ENCODE results near the gene ATXN1L. TPM values are rescaled to one million over a fixed set of nuclear protein-coding genes. Genes with fewer than 3 reads are reported as not detected.

Gene ATXN1L
- total RNA-seq, 4 donors from 2014 or later: 26.5 to 43.3 (median 37.2) TPM

GRCh38 chr16:71855937-71856662 lies 10.3 kb downstream of the ATXN1L start:
- no peak for TF ChIP-seq CTCF (IDR thresholded peaks at IDR 0.05; ENCODE audit: low read depth)

GRCh38 chr16:71859762-71860521 lies 14.2 kb downstream of the ATXN1L start:
- no peak for TF ChIP-seq CTCF (IDR thresholded peaks at IDR 0.05; ENCODE audit: low read depth)

GRCh38 chr16:71863995-71864394 lies 18.2 kb downstream of the ATXN1L start:
- no peak for TF ChIP-seq CTCF (IDR thresholded peaks at IDR 0.05; ENCODE audit: low read depth)

GRCh38 chr16:71865173-71865863 lies 19.5 kb downstream of the ATXN1L start:
- TF ChIP-seq CTCF (IDR thresholded peaks at IDR 0.05; ENCODE audit: low read depth): no peak

GRCh38 chr16:71867939-71868338 lies 22.2 kb downstream of the ATXN1L start:
- no peak for TF ChIP-seq CTCF (IDR thresholded peaks at IDR 0.05; ENCODE audit: low read depth)

- TF ChIP-seq CTCF (IDR thresholded peaks at IDR 0.05; ENCODE audit: low read depth): no peak
Measured at GRCh38 chr16:71869089-71869488, 23.3 kb downstream of the ATXN1L start.

GRCh38 chr16:71870818-71871217 lies 25.0 kb downstream of the ATXN1L start:
- TF ChIP-seq CTCF (IDR thresholded peaks at IDR 0.05; ENCODE audit: low read depth): no peak

All from subcutaneous adipose tissue (tissue), 4 donors.